ENCODE data around the gene SMG5.

GRCh38 chr1:156212130-156212529 is 70.5 kb downstream of the SMG5 start:
- no peak for TF ChIP-seq EZH2 (IDR thresholded peaks at IDR 0.05)
- no peak for TF ChIP-seq CTCF (IDR thresholded peaks at IDR 0.05)
- TF ChIP-seq EZH2phosphoT487 (IDR thresholded peaks at IDR 0.05) = no peak

Data from neural progenitor cell (in vitro differentiated cells).